Measurements from ENCODE around the gene TXNIP. TPM values are rescaled to one million over a fixed set of nuclear protein-coding genes. Genes with fewer than 3 reads are reported as not detected.
A peak's percentile ranks its signal among the peaks of the same experiment; 100 is the strongest.

The TXNIP gene
- total RNA-seq, 2 experiments from 2014 or later = 82.6 to 88.8 TPM

GRCh38 chr1:145992958-145993617 is 3.3 kb downstream of the TXNIP start:
- Mint-ChIP-seq H3K4me3 (peak overlapping the region; percentile 88), H3K27me3 (no peaks in the 10 kb centered on the region), H3K9me3 (no peaks in the 10 kb centered on the region), H3K4me1 (ENCODE audit: low read depth) (peaks cover 56% of the 10 kb centered on the region), H3K27ac (peak overlapping the region; percentile 92), H3K36me3 (peaks cover 38% of the 10 kb centered on the region)
- no peak for DNase-seq
- ChIA-PET POLR2A (interaction anchor here (13.2 kb wide), 1 partner anchor 13 kb away, joined by 183 read pairs; no protein-coding TSS in a partner anchor), CTCF (interaction anchor here (0.6 to 5.2 kb wide), 4 partner anchors 13 to 29 kb away, joined by 3 to 43 read pairs (median 8); partner anchors contain the start of gene ANKRD34A)
- intact Hi-C loops (cut with micrococcal nuclease) = no loop called here

GRCh38 chr1:145992502-145992936 is 3.9 kb downstream of the TXNIP start:
- Mint-ChIP-seq H3K36me3 (peaks cover 38% of the 10 kb centered on the region), H3K4me1 (ENCODE audit: low read depth) (peaks cover 56% of the 10 kb centered on the region)
- POLR2A ChIA-PET = interaction anchor here (13.2 kb wide), 1 partner anchor 12 kb away, joined by 183 read pairs; no protein-coding TSS in a partner anchor

GRCh38 chr1:145991735-145992412 is 4.5 kb downstream of the TXNIP start:
- POLR2A ChIA-PET = interaction anchor here (13.2 kb wide), 1 partner anchor 12 kb away, joined by 183 read pairs; no protein-coding TSS in a partner anchor
- Mint-ChIP-seq H3K4me1 (ENCODE audit: low read depth) (peaks cover 54% of the 10 kb centered on the region), H3K4me3 (no peak overlapping the region), H3K27ac (peak overlapping the region; percentile 92), H3K36me3 (peaks cover 38% of the 10 kb centered on the region), H3K27me3 (no peaks in the 10 kb centered on the region), H3K9me3 (no peaks in the 10 kb centered on the region)
- intact Hi-C loops (cut with micrococcal nuclease) = no loop called here
- CTCF ChIA-PET = interaction anchor here (2.1 to 5.2 kb wide), 3 partner anchors 10 to 14 kb away, joined by 8 to 43 read pairs (median 13); no protein-coding TSS in a partner anchor
- DNase-seq = no peak

More at GRCh38 chr1:145992502-145992936, 3.9 kb downstream of the TXNIP start:
- no peak for DNase-seq
- Mint-ChIP-seq H3K27me3 (no peaks in the 10 kb centered on the region), H3K27ac (peak overlapping the region; percentile 92), H3K4me3 (peak overlapping the region; percentile 88), H3K9me3 (no peaks in the 10 kb centered on the region)
- CTCF ChIA-PET = interaction anchor here (0.6 to 5.2 kb wide), 3 partner anchors 14 to 20 kb away, joined by 3 to 43 read pairs (median 13); no protein-coding TSS in a partner anchor
- intact Hi-C loops (cut with micrococcal nuclease) = no loop called here

- Mint-ChIP-seq H3K27ac (peak overlapping the region; percentile 6), H3K4me1 (ENCODE audit: low read depth) (peaks cover 63% of the 10 kb centered on the region), H3K27me3 (no peaks in the 10 kb centered on the region), H3K9me3 (no peaks in the 10 kb centered on the region), H3K36me3 (peaks cover 29% of the 10 kb centered on the region), H3K4me3 (no peak overlapping the region)
- ChIA-PET POLR2A (interaction anchor here (1.1 to 13.2 kb wide), 2 partner anchors 10 to 12 kb away, joined by 3 to 183 read pairs; no protein-coding TSS in a partner anchor), CTCF (interaction anchor here (2.1 to 5.2 kb wide), 3 partner anchors 8 to 42 kb away, joined by 6 to 43 read pairs (median 8); no protein-coding TSS in a partner anchor)
- intact Hi-C loops (cut with micrococcal nuclease) = no loop called here
- no peak for DNase-seq
These were observed 6.0 kb downstream of the TXNIP start for GRCh38 chr1:145990249-145990855.

GRCh38 chr1:145988773-145989172 is 7.6 kb downstream of the TXNIP start:
- Mint-ChIP-seq H3K27me3 (no peaks in the 10 kb centered on the region), H3K27ac (peak overlapping the region; percentile 50), H3K4me1 (ENCODE audit: low read depth) (peaks cover 66% of the 10 kb centered on the region), H3K4me3 (no peak overlapping the region), H3K36me3 (peaks cover 14% of the 10 kb centered on the region), H3K9me3 (no peaks in the 10 kb centered on the region)
- no peak for DNase-seq
- ChIA-PET POLR2A (interaction anchor here (0.6 to 13.2 kb wide), 2 partner anchors 9 to 18 kb away, joined by 3 to 183 read pairs; no protein-coding TSS in a partner anchor), CTCF (interaction anchor here (1.2 to 2.5 kb wide), 6 partner anchors 9 to 142 kb away, joined by 3 to 17 read pairs (median 8); no protein-coding TSS in a partner anchor)
- intact Hi-C loops (cut with micrococcal nuclease) = no loop called here

GRCh38 chr1:145987926-145988325 is 8.5 kb downstream of the TXNIP start:
- Mint-ChIP-seq H3K27ac (peak overlapping the region; percentile 49), H3K9me3 (no peaks in the 10 kb centered on the region), H3K4me1 (ENCODE audit: low read depth) (peaks cover 58% of the 10 kb centered on the region), H3K4me3 (no peak overlapping the region), H3K27me3 (no peaks in the 10 kb centered on the region), H3K36me3 (peaks cover 5% of the 10 kb centered on the region)
- CTCF ChIA-PET = interaction anchor here (1.2 to 2.5 kb wide), 5 partner anchors 9 to 141 kb away, joined by 3 to 17 read pairs (median 9); no protein-coding TSS in a partner anchor
- no peak for DNase-seq
- intact Hi-C loops (cut with micrococcal nuclease) = no loop called here
- POLR2A ChIA-PET = interaction anchor here (13.2 kb wide), 1 partner anchor 8 kb away, joined by 183 read pairs; no protein-coding TSS in a partner anchor

GRCh38 chr1:145986551-145986950 is 9.8 kb downstream of the TXNIP start:
- no peak overlapping the region for H3K27ac Mint-ChIP-seq
- H3K4me1 Mint-ChIP-seq (ENCODE audit: low read depth) = peaks cover 45% of the 10 kb centered on the region
- no peaks in the 10 kb centered on the region for H3K27me3 Mint-ChIP-seq

GRCh38 chr1:145985502-145986439 is 10.6 kb downstream of the TXNIP start:
- ChIA-PET CTCF (interaction anchor here (0.9 to 2.5 kb wide), 6 partner anchors 8 to 140 kb away, joined by 3 to 9 read pairs (median 4); partner anchors contain the start of gene NUDT17), POLR2A (interaction anchor here (0.9 to 1.4 kb wide), 3 partner anchors 11 to 66 kb away, joined by 3 read pairs; partner anchors contain the start of gene TXNIP)
- Mint-ChIP-seq H3K4me3 (peak overlapping the region; percentile 23), H3K36me3 (no peaks in the 10 kb centered on the region), H3K4me1 (ENCODE audit: low read depth) (peaks cover 39% of the 10 kb centered on the region), H3K9me3 (no peaks in the 10 kb centered on the region), H3K27me3 (no peaks in the 10 kb centered on the region), H3K27ac (peak overlapping the region; percentile 88)
- intact Hi-C loops (cut with micrococcal nuclease) = no loop called here
- no peak for DNase-seq

More at GRCh38 chr1:145986551-145986950, 9.8 kb downstream of the TXNIP start:
- Mint-ChIP-seq H3K4me3 (no peak overlapping the region), H3K36me3 (no peaks in the 10 kb centered on the region), H3K9me3 (no peaks in the 10 kb centered on the region)
- intact Hi-C loops (cut with micrococcal nuclease) = no loop called here
- ChIA-PET POLR2A (interaction anchor here (0.9 to 13.2 kb wide), 3 partner anchors 6 to 24 kb away, joined by 3 to 183 read pairs (median 3); partner anchors contain the start of gene TXNIP), CTCF (interaction anchor here (0.9 to 2.4 kb wide), 6 partner anchors 9 to 141 kb away, joined by 3 to 9 read pairs (median 4); partner anchors contain the start of gene NUDT17)
- DNase-seq = no peak

GRCh38 chr1:145985129-145985501 is 11.3 kb downstream of the TXNIP start:
- CTCF ChIA-PET = interaction anchor here (0.6 to 2.5 kb wide), 6 partner anchors 10 to 90 kb away, joined by 3 to 9 read pairs (median 4); no protein-coding TSS in a partner anchor
- peak overlapping the region; percentile 23 for H3K4me3 Mint-ChIP-seq

More at GRCh38 chr1:145985129-145985501, 11.3 kb downstream of the TXNIP start:
- no peaks in the 10 kb centered on the region for H3K36me3 Mint-ChIP-seq
- peak overlapping the region; percentile 88 for H3K27ac Mint-ChIP-seq
- no peak for DNase-seq
- H3K9me3 Mint-ChIP-seq = no peaks in the 10 kb centered on the region
- no peaks in the 10 kb centered on the region for H3K27me3 Mint-ChIP-seq
- intact Hi-C loops (cut with micrococcal nuclease) = no loop called here
- H3K4me1 Mint-ChIP-seq (ENCODE audit: low read depth) = peaks cover 33% of the 10 kb centered on the region
- POLR2A ChIA-PET = interaction anchor here (1.2 to 10.2 kb wide), 3 partner anchors 8 to 67 kb away, joined by 3 to 183 read pairs (median 3); partner anchors contain the start of gene TXNIP
